ENCODE data around the gene PROX2. TPM values are rescaled to one million over a fixed set of nuclear protein-coding genes. Genes with fewer than 3 reads are reported as not detected.
A peak's percentile ranks its signal among the peaks of the same experiment; 100 is the strongest.

The PROX2 gene
- total RNA-seq, 2 donors from 2014 or later = not detected

DNA sequence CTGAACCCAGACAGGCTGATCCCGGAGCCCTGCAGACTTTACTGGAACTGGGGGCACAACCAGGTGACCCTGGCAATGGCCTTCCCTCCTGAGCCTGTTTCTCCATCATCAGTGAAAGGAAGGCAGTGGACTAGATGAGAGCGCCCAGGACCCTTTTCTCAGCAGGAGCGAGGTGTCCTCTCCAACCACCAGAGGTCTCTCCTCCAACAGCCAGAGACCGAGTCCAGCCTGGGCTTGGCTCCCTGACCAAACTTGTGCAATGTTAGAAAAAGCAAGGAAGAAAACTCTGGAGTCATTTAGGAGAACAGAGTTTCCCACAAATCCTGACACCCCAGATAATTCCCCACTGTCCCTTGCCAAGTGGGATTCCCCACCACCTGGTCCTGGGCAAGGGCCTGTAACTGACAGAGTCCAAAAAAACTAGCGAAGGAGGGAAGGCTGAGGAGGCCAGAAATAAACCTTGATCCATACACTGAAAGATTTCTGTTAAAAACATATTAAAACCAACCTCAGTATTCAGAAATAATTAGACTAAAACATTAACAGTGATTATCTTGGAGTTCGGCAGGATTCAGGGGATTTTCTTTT is 38.1 kb upstream of the PROX2 start:
- H3K4me1 Mint-ChIP-seq = no peaks in the 10 kb centered on the region
- H3K27me3 Mint-ChIP-seq = no peaks in the 10 kb centered on the region
- no peak for ATAC-seq

DNA sequence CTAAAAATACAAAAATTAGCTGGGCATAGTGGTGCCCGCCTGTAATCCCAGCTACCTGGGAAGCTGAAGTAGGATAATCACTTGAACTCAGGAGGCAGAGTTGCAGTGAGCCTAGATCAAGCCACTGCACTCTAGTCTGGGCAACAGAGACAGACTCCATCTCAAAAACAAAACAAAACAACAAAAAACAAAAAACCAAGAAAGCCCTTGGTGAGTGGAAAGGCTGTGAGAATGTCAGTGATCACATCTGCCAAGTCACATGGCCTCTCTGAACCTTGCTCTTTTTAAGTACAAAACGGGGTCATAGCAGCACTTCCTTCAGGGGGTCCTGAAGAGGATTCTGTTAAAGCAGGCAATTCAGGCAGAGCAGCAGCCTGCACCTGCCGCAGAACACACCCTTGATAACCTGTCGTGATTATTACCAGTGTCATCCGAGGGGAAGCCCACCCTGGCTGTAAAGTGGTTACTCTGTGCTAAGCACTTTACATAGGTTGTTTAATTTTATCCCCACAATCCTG is 37.5 kb upstream of the PROX2 start:
- H3K27ac Mint-ChIP-seq = no peak overlapping the region
- ATAC-seq (no peak), DNase-seq (no peak)
- H3K4me1 Mint-ChIP-seq = no peaks in the 10 kb centered on the region
- H3K9me3 ChIP-seq (ENCODE audit: control insufficient read depth, low read length, poor library complexity, severe bottlenecking) = no peaks in the 10 kb centered on the region
- H3K36me3 Mint-ChIP-seq (ENCODE audit: low read depth) = no peaks in the 10 kb centered on the region
- no peaks in the 10 kb centered on the region for H3K27me3 Mint-ChIP-seq
- H3K4me3 Mint-ChIP-seq = no peak overlapping the region

More for the DNA sequence above, 38.1 kb upstream of the PROX2 start:
- Mint-ChIP-seq H3K4me3 (no peak overlapping the region), H3K36me3 (ENCODE audit: low read depth) (no peaks in the 10 kb centered on the region), H3K27ac (no peak overlapping the region)
- DNase-seq = no peak
- H3K9me3 ChIP-seq (ENCODE audit: control insufficient read depth, low read length, poor library complexity, severe bottlenecking) = no peaks in the 10 kb centered on the region

DNA sequence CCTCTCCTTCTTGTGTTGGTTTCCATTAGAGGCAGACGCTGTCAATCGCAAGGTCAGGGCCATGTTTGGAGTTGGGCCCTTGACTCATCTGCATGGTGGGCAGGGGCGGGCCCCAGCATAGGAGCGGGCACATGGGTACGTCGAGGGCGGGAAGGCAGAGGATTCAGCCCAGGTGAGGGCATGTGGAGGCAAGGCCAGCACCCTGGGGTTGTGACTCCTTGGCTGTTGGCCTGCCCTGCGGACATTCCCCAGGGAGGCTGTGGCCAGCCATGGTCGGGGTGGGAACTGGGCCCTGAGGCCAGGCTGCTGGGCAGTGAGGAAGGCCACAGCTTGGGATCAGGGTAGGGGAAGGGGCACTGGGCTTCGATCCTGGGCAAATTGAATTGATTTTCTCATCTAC is 36.9 kb upstream of the PROX2 start:
- no peak for ATAC-seq
- Mint-ChIP-seq H3K4me3 (no peak overlapping the region), H3K4me1 (no peaks in the 10 kb centered on the region), H3K27ac (no peak overlapping the region), H3K27me3 (no peaks in the 10 kb centered on the region), H3K36me3 (ENCODE audit: low read depth) (no peaks in the 10 kb centered on the region)
- no peaks in the 10 kb centered on the region for H3K9me3 ChIP-seq (ENCODE audit: control insufficient read depth, low read length, poor library complexity, severe bottlenecking)
- DNase-seq = no peak

DNA sequence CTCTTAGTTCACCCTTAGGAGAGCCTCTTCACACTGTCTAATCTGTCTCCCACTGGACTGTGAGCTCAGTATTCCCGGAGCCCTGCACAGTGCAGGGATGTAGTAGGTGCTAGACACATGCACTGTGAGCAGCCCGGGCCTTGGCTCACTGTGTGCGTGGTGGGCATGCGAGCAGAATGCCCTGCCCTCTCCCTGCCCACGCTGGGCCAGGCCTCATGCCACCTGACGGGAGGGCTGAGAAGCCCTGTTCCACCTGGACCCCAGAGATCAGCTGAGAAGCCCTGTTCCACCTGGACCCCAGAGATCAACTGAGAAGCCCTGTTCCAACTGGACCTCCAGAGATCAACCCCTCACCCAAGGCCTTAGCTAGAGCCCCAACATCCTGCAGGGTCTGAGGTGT is 36.2 kb upstream of the PROX2 start:
- no peaks in the 10 kb centered on the region for H3K9me3 ChIP-seq (ENCODE audit: control insufficient read depth, low read length, poor library complexity, severe bottlenecking)
- H3K4me1 Mint-ChIP-seq = no peaks in the 10 kb centered on the region
- ATAC-seq (no peak), DNase-seq (no peak)
- H3K27ac Mint-ChIP-seq = no peak overlapping the region
- H3K36me3 Mint-ChIP-seq (ENCODE audit: low read depth) = no peaks in the 10 kb centered on the region
- H3K4me3 Mint-ChIP-seq = no peak overlapping the region
- no peaks in the 10 kb centered on the region for H3K27me3 Mint-ChIP-seq

DNA sequence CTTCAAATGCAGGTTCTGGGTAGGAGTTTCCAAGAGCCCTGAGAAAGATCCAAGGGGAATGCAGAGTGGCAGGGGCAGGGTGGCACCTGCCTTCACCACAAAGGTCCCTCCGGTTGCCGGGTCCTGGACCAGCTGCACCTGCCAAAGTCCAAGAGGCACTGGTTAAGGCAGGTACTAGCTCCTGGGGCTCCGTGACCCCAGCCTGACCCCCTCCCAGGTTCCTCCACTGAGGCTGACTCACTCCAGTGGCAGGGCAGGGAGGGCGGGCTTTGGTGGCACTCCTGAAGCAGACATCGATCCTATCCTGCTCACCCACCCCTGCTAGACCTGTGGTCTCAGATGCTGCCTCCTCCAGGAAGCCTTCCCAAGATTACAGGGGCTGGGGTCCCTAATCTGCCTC is 35.8 kb upstream of the PROX2 start:
- ATAC-seq (no peak), DNase-seq (no peak)
- no peaks in the 10 kb centered on the region for H3K9me3 ChIP-seq (ENCODE audit: control insufficient read depth, low read length, poor library complexity, severe bottlenecking)
- Mint-ChIP-seq H3K27me3 (no peaks in the 10 kb centered on the region), H3K4me3 (no peak overlapping the region), H3K36me3 (ENCODE audit: low read depth) (no peaks in the 10 kb centered on the region), H3K4me1 (no peaks in the 10 kb centered on the region), H3K27ac (no peak overlapping the region)

DNA sequence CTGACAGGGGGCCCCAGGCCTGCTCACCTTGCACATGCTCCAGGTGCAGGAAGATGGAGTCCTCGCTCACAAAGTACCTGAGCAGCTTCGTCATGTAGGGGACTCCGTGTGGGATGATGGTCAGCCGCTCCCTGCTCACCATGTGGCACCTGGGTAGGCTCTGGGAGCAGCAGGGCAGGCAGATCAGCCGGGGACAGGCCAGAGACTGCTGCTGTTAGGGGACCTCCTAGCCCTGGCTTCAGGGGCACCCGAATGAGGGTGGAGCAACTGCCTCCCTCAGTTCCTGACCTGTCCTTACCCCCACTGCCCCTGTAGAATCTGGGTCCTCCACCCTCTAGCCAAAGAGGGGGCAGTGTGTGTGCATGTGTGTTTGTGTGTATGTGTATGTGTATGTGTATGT is 35.3 kb upstream of the PROX2 start:
- ATAC-seq (no peak), DNase-seq (no peak)
- Mint-ChIP-seq H3K4me3 (no peak overlapping the region), H3K27me3 (no peaks in the 10 kb centered on the region), H3K36me3 (ENCODE audit: low read depth) (no peaks in the 10 kb centered on the region), H3K27ac (no peak overlapping the region), H3K4me1 (no peaks in the 10 kb centered on the region)
- no peaks in the 10 kb centered on the region for H3K9me3 ChIP-seq (ENCODE audit: control insufficient read depth, low read length, poor library complexity, severe bottlenecking)

DNA sequence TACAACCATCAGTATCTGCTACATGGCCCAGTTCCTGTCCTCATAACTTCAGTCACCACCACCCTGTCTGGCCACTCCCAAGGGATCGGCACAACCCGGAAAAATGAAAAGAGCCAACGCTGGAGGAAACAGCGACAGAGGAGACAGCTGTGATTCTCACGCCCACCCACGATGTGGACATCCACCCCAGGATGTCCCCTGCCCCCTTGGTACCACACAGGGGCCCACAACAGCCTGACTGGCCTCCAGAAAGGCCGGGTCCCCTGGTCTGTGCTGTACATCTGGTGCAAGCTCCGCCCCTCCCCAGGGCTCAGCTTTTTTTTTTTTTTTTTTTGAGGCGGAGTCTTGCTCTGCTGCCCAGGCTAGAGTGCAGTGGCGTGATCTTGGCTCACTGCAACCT is 34.6 kb upstream of the PROX2 start:
- no peak overlapping the region for H3K4me3 Mint-ChIP-seq
- no peaks in the 10 kb centered on the region for H3K27me3 Mint-ChIP-seq
- DNase-seq (no peak), ATAC-seq (no peak)
- no peak overlapping the region for H3K27ac Mint-ChIP-seq
- H3K9me3 ChIP-seq (ENCODE audit: control insufficient read depth, low read length, poor library complexity, severe bottlenecking) = no peaks in the 10 kb centered on the region
- H3K4me1 Mint-ChIP-seq = no peaks in the 10 kb centered on the region
- H3K36me3 Mint-ChIP-seq (ENCODE audit: low read depth) = no peaks in the 10 kb centered on the region

DNA sequence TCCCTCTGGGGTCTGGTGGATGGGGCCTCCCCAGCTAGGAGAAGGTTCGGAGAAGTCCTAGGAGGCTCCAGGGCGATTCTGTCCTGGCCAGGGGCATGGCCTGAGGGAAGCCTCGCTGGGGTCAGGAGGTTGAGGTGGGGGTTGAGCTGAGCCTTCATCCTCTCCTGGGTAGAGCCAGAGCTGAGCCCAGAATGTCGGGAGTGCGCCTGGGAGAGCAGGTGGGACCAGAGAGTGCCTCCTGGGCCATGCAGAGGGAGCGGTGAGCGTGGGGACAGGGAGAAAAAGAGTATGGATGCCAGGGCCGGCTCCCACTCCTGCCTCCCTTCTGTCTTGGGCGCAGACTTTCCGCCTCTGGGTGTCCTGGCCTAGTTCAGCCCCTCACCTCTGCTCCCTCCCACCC is 34.0 kb upstream of the PROX2 start:
- DNase-seq = no peak
- Mint-ChIP-seq H3K4me1 (no peaks in the 10 kb centered on the region), H3K27me3 (no peaks in the 10 kb centered on the region), H3K4me3 (no peak overlapping the region), H3K36me3 (ENCODE audit: low read depth) (no peaks in the 10 kb centered on the region), H3K27ac (no peak overlapping the region)
- no peak for ATAC-seq
- H3K9me3 ChIP-seq (ENCODE audit: control insufficient read depth, low read length, poor library complexity, severe bottlenecking) = no peaks in the 10 kb centered on the region

DNA sequence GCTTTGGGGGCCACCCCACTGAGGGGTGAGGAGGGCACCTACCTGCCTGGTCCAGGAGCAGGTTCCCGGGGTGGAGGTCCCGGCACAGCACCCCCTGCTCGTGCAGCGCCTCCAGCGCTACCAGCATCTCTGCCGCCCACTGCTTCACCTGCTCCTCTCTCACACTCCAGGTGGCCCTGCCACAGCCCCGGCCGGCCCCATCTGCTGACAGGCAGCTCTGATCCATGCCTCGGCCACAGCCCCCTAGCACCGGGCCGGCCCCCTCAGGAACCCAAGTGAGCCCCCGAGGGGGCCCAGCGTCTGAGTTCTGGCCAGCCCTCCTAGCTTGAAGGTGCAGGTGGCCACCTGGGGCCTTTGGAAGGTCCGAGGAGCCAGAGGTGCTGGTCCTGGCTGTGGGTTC is 33.6 kb upstream of the PROX2 start:
- DNase-seq (no peak), ATAC-seq (no peak)
- Mint-ChIP-seq H3K4me3 (no peak overlapping the region), H3K36me3 (ENCODE audit: low read depth) (no peaks in the 10 kb centered on the region), H3K27ac (no peak overlapping the region), H3K27me3 (no peaks in the 10 kb centered on the region), H3K4me1 (no peaks in the 10 kb centered on the region)
- no peaks in the 10 kb centered on the region for H3K9me3 ChIP-seq (ENCODE audit: control insufficient read depth, low read length, poor library complexity, severe bottlenecking)

DNA sequence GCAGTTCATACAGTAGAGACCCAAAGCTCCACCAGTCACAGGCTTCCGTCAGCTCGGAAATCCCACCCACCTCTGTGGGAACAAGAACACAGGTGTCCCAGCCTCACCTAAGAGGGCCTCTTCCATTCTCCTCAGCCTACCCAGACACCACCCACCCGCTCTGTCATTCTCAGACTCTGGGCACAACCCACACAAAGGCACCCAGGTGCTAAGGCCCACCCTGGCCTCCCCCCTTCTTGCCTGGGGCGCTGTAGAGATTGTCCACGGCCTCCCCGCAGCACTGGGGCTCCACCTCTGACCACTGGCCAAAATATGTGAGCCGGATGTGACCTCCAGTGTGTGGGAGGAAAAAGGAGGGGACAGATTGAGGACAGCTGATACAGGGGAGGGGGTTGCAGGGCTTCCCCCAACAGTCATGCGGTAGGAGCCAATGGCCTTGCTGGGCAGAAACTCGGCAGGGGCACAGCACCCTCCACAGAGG is 33.0 kb upstream of the PROX2 start:
- no peaks in the 10 kb centered on the region for H3K4me1 Mint-ChIP-seq
- no peaks in the 10 kb centered on the region for H3K36me3 Mint-ChIP-seq (ENCODE audit: low read depth)
- no peaks in the 10 kb centered on the region for H3K9me3 ChIP-seq (ENCODE audit: control insufficient read depth, low read length, poor library complexity, severe bottlenecking)
- no peak overlapping the region for H3K27ac Mint-ChIP-seq
- DNase-seq = no peak
- no peak for ATAC-seq
- no peak overlapping the region for H3K4me3 Mint-ChIP-seq
- no peaks in the 10 kb centered on the region for H3K27me3 Mint-ChIP-seq

DNA sequence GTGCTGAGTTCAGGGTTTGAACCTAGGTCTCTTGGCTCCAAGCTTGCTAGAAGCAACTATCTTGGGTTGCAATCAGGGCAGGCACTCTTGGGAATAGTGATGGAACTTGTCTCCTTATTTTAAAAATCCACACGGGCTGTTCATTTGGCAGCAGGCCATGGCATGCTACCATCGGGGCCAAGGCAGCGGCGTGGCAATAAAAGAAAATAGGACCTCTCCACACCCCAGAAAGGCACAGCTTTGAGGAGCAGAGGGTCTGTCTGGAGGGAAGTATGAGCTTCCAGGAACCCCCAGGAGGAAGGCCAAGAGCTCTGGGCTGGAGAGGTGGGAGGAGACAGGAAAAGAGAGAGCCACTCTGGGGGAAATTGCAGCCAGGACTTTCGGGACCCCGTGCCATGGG is 31.8 kb upstream of the PROX2 start:
- Mint-ChIP-seq H3K4me3 (no peak overlapping the region), H3K27ac (peak overlapping the region; percentile 45), H3K36me3 (ENCODE audit: low read depth) (no peaks in the 10 kb centered on the region), H3K4me1 (peaks cover 3% of the 10 kb centered on the region), H3K27me3 (no peaks in the 10 kb centered on the region)
- ATAC-seq (no peak), DNase-seq (no peak)
- no peaks in the 10 kb centered on the region for H3K9me3 ChIP-seq (ENCODE audit: control insufficient read depth, low read length, poor library complexity, severe bottlenecking)

DNA sequence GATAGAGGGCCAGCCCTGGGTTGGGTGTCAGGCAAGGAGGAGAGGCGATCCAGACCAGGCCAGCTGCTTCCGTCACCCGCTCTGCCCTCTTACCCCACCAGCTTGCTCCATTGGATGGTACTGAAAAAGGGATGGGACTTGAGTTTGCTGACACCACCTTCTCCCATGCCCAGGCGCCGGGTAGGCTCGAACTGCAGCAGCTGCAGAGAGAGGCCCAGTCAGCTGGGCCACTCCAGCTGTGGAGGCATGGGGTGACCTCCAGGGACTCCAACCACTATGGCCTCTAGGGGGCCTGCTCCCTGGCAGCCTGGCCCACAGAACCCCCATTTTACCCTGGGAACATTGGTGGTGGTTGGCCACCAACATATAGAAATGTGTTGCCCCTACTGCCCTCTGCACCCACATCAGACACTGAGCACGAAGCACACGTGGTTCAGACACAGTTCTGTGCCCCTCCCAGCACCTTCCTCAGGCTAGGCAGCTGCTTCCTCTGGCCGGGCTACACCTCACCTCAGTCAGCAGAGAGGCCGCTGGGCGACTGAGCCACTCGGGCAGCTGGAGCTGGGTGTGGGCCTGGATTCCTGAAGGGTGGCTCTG is 31.1 kb upstream of the PROX2 start:
- Mint-ChIP-seq H3K27ac (peak overlapping the region; percentile 45), H3K36me3 (ENCODE audit: low read depth) (no peaks in the 10 kb centered on the region), H3K4me1 (peaks cover 3% of the 10 kb centered on the region), H3K4me3 (no peak overlapping the region), H3K27me3 (no peaks in the 10 kb centered on the region)
- DNase-seq = no peak
- no peak for ATAC-seq
- H3K9me3 ChIP-seq (ENCODE audit: control insufficient read depth, low read length, poor library complexity, severe bottlenecking) = no peaks in the 10 kb centered on the region

DNA sequence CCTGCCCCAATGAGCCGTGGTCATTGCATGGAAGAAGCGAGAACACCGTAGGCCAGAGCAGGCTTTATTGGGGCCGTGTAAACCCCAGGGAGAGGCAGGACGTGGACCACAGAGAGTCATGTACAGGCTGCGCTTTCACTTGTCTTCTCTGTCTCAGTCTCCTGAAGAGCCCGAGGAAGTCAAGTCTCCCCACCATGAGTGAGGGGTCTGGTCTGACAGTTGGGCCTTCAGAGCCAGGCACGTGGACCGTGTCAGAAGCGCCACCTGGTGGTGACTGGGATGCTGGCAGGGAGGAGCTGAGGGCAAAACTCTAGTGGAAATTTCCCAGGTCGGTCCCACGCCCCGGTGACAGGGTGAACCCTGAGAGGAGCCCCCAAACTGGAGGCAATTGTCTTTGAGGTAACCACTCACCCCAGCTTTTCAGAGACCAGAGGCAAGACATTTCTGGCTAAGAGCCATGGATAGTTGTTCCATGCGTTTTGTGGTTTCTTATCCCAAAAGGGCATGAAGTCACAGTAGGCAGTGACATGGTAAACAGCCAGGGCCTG is 29.7 kb upstream of the PROX2 start:
- DNase-seq (peak; percentile 65 to 83 (median 69)), ATAC-seq (peak; percentile 75)
- Mint-ChIP-seq H3K27ac (peak overlapping the region; percentile 47), H3K36me3 (ENCODE audit: low read depth) (no peaks in the 10 kb centered on the region), H3K27me3 (no peaks in the 10 kb centered on the region), H3K4me1 (peaks cover 3% of the 10 kb centered on the region), H3K4me3 (no peak overlapping the region)
- H3K9me3 ChIP-seq (ENCODE audit: control insufficient read depth, low read length, poor library complexity, severe bottlenecking) = no peaks in the 10 kb centered on the region

All from T-helper 17 cell (primary cell).